Lower leg skin (tissue), 4 donors: ENCODE results near the gene MEOX1. TPM values are rescaled to one million over a fixed set of nuclear protein-coding genes. Genes with fewer than 3 reads are reported as not detected.

Experiments
- DNase-seq, 2 donors: peaks; one replicate each; pipeline ENCODE4 v3.0.0-alpha.2; 2019; ENCODE audit warnings: low spot score in 2 of 2
- H3K4me3 ChIP-seq: fragments of 200-600 bp; sonication (generic); 2 replicates; pipeline ENCODE4 v1.5.1; 2017; ENCODE audit warnings: mild to moderate bottlenecking, low read depth; ENCODE audit not compliant: poor library complexity, severe bottlenecking
- POLR2A ChIP-seq, 2 donors: fragments of 450-650 bp; IDR thresholded peaks; one replicate each; pipeline ENCODE4 v1.6.1; 2016 to 2017; ENCODE audit warnings: antibody characterized with exemption in 2 of 2, mild to moderate bottlenecking in 1 of 2, moderate library complexity in 1 of 2
- WGBS, 2 donors: methylation state at CpG; one replicate each; pipeline ENCODE4 v1.1.5; 2018; 5-methylcytosine and 5-hydroxymethylcytosine counted together
- intact Hi-C: fragments of 100-400 bp; cut with DNase I; formaldehyde crosslinking; loops from one replicate; pipeline ENCODE4 v1.15.0; 2023; ENCODE audit warnings: low total_unique reads
- total RNA-seq, 4 donors: library from RNA; depleted of rRNA; stranded (reverse); fragments of >200 nt; gene quantifications; one replicate each; pipeline ENCODE4 v1.1.0, GENCODE V29; 2016
- TF ChIP-seq, protein P1 (sequence below), 3 donors: fragments of 450-650 bp; IDR thresholded peaks; one replicate each; pipeline ENCODE4 v1.5.1; 2016; ENCODE audit warnings: antibody characterized with exemption in 3 of 3, mild to moderate bottlenecking in 3 of 3, moderate library complexity in 2 of 3

Gene MEOX1
- total RNA-seq, 4 donors from 2014 or later: 1.9 to 7.9 (median 3.7) TPM

- DNase-seq: peak in 1 of 2 donors; percentile 26
- no peak for TF ChIP-seq POLR2A (IDR thresholded peaks at IDR 0.05)
- TF ChIP-seq, protein P1, sequence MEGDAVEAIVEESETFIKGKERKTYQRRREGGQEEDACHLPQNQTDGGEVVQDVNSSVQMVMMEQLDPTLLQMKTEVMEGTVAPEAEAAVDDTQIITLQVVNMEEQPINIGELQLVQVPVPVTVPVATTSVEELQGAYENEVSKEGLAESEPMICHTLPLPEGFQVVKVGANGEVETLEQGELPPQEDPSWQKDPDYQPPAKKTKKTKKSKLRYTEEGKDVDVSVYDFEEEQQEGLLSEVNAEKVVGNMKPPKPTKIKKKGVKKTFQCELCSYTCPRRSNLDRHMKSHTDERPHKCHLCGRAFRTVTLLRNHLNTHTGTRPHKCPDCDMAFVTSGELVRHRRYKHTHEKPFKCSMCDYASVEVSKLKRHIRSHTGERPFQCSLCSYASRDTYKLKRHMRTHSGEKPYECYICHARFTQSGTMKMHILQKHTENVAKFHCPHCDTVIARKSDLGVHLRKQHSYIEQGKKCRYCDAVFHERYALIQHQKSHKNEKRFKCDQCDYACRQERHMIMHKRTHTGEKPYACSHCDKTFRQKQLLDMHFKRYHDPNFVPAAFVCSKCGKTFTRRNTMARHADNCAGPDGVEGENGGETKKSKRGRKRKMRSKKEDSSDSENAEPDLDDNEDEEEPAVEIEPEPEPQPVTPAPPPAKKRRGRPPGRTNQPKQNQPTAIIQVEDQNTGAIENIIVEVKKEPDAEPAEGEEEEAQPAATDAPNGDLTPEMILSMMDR (IDR thresholded peaks at IDR 0.05): no peak
- intact Hi-C loops: no loop called here
- WGBS, 2 donors: 59 to 68% methylated on average over 11 of the region's 11 CpGs
- no peak overlapping the region for H3K4me3 ChIP-seq
Measured at GRCh38 chr17:43615330-43616028, 46.2 kb downstream of the MEOX1 start.

- no peak for DNase-seq
- no peak overlapping the region for H3K4me3 ChIP-seq
- intact Hi-C loops: no loop called here
- 70 to 72% methylated on average over 5 of the region's 5 CpGs for WGBS, 2 donors
- no peak for TF ChIP-seq POLR2A (IDR thresholded peaks at IDR 0.05)
Measured at GRCh38 chr17:43614561-43614960, 47.2 kb downstream of the MEOX1 start.

GRCh38 chr17:43613917-43614316 is 47.8 kb downstream of the MEOX1 start:
- DNase-seq: no peak
- no peak for TF ChIP-seq POLR2A (IDR thresholded peaks at IDR 0.05)
- TF ChIP-seq, protein P1 (IDR thresholded peaks at IDR 0.05): no peak
- 31 to 33% methylated on average over 6 of the region's 6 CpGs for WGBS, 2 donors
- H3K4me3 ChIP-seq: no peak overlapping the region
- intact Hi-C loops: no loop called here

DNA sequence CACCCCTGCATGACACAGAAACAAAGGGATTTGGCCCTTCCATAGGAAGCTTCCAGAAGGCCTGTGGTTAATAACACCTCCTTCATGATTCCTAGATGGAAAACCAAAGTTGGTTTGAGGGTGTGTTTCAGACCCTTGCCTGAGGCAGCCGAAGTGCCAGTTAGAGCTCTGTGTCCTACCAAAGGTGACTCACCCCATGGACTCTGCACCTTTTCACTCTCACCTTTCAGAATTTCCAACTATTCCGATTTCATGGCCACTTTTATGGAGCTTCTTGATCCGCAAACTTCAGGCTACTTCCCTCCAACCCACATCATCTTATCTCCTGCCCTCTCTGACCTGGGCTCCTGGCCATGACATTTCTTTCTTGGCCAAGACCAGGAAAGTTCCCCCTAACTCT is 49.2 kb downstream of the MEOX1 start:
- intact Hi-C loops: no loop called here
- TF ChIP-seq, protein P1 (IDR thresholded peaks at IDR 0.05): no peak
- no peak for TF ChIP-seq POLR2A (IDR thresholded peaks at IDR 0.05)
- no peak overlapping the region for H3K4me3 ChIP-seq
- no peak for DNase-seq
- WGBS, 2 donors: 92 to 94% methylated on average over 3 of the region's 3 CpGs

- intact Hi-C loops: no loop called here
- DNase-seq: no peak
- no peak for TF ChIP-seq POLR2A (IDR thresholded peaks at IDR 0.05)
- TF ChIP-seq, protein P1 (IDR thresholded peaks at IDR 0.05): no peak
- no peak overlapping the region for H3K4me3 ChIP-seq
- WGBS, 2 donors: 88 to 94% methylated on average over 2 of the region's 2 CpGs
Measured at GRCh38 chr17:43611230-43611969, 50.3 kb downstream of the MEOX1 start.

DNA sequence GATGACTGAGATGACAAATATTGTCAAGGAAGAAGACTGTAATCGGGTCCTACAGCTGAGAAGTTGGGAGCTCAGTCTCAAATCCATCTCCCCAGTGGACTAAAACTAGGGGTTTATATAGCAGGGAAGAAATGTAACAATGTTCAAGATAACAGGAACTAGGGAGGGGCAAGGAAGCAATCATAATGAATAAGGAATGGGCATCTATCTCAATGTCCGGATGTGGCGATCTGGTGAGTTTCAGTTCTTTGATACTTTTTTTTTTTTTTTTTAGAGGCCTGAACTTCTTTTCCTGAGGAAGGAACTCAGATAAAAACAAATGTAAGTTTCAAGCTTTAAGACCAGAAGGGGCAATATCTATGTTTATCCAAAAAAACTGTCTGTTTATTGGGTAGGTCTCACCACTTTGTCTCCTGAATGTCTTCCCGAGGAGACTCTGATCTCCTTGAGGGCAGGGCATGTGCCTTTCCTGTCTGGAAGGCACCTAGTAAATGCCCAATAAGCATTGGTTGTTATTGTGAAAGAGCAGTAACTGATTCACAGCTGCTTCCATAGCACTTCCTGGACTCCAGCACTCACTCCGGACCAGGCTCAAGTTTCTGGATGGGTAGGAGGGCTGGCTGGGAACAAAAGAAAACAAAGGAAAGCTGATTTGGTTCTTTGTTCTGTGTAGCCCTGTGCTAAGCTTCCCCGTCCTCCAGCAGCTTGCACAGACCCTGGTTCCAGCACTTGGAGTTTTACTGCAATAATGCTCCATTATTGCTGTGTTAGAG is 51.9 kb downstream of the MEOX1 start:
- no peak for TF ChIP-seq POLR2A (IDR thresholded peaks at IDR 0.05)
- TF ChIP-seq, protein P1 (IDR thresholded peaks at IDR 0.05): no peak
- intact Hi-C loops: no loop called here
- DNase-seq: no peak
- no peak overlapping the region for H3K4me3 ChIP-seq
- 77 to 84% methylated on average over 6 of the region's 6 CpGs for WGBS, 2 donors
